Globus pallidus (tissue), 1 donor: ENCODE results near the gene CD82.

ENCODE experiments used
- DNase-seq: peaks from one replicate; pipeline ENCODE4 v3.0.0-alpha.2; 2015; ENCODE audit warnings: low spot score

Gene CD82, protein sequence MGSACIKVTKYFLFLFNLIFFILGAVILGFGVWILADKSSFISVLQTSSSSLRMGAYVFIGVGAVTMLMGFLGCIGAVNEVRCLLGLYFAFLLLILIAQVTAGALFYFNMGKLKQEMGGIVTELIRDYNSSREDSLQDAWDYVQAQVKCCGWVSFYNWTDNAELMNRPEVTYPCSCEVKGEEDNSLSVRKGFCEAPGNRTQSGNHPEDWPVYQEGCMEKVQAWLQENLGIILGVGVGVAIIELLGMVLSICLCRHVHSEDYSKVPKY

GRCh38 chr11:44565211-44565952 lies at the start of gene CD82:
TSS of gene CD82 (plus strand) at chr11:44565663. CDS start at chr11:44594663, 29,000 bp downstream.
- peak; percentile 100 for DNase-seq

DNA sequence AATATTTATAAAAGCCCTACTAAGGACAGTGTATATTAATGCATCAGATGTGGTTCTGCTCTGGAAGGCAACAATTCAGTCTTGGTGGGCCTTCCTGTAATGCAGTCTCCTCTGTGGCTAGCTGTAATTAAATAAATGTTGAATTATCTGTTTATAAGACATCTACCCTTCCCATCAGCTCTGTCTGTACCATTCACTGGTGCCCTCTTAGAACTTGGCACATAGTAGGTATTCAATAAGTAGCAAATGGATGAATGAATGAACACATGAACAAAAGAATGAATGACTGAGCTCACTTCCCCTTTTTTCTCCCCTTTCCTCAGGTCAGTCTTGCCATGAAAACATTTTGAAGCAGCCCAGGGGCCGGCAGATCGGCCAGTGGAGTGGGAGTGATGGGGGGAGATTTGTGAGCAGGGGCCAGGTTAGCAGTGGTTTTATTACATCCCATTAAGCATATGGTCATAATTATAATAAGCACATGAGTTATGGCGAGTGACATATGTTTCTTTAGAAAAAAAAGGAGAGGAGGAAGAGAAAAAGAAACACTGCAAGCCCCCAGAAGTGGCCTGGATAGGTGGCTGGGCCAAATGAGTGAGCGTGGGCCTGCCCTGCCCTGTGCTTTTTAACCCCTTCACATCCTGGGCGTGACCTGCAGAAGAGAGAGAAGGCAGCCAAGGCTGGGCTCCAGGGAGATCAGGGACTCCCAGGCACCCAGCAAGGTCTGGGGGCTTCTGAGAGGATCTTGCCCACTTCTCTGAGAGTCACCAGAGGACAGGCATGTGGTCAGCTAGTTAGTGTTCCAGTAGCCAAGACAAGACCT lies 48.6 kb upstream of the CD82 start:
- no peak for DNase-seq

- no peak for DNase-seq
Observed at GRCh38 chr11:44517541-44517940, 47.9 kb upstream of the CD82 start.

- DNase-seq = no peak
Observed at GRCh38 chr11:44518968-44519550, 46.4 kb upstream of the CD82 start.

DNA sequence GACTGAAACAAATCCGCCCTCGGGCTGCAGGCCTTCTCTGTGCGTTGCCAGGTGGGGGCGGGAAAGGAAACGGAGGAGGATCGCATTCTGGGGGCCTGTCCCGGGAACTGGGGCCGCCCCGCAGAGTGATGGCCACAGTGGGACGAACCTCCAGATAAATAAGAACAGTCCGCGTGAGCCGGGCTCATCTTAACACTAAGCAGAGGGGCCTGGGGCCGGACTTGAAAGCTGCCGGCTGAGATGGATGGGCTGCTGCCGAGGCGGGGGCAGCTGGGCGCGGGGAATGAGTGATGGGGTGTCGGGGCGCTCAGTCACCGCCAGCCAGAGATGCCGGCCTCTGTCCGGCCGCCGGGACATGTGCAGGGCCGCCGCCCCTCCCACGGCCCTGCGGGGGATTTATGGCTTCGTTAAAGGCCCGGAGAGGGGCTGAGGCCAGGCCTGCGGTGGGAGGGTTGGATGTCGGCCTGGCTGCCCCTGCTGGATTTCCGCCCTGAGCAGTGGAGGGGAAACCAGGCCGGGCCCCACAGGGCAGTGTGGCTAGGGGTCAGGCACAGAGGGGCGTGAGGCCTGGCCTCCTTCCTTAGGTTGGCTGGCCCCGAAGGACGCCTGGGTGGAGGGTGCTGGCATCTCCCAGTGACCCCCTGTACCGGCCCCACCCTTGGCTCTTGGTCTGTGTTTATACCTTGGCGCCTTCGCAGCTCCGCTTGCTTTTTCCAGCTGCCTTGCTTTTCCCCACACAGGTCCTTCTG lies 45.3 kb upstream of the CD82 start:
- no peak for DNase-seq

- DNase-seq = no peak
Observed at GRCh38 chr11:44521148-44521547, 44.3 kb upstream of the CD82 start.

DNA sequence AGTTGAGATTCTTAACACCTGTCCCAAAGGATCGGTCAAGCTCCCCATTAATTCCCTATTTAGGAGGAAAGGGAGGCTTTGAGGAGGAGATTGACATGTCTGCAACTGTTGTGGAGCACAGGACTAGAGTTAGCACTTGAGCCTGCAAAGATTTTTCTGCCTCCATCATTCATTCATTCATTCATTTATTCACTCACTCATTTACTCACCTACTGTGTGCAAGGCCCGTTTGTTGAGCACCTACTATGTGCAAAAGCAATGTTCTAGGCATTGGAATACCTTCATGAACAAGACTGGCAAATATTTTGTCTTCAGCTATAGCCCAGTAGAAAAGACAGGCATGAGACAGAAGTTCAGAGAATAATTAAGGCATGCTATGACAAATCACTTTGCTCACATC lies 43.2 kb upstream of the CD82 start:
- DNase-seq = no peak

DNA sequence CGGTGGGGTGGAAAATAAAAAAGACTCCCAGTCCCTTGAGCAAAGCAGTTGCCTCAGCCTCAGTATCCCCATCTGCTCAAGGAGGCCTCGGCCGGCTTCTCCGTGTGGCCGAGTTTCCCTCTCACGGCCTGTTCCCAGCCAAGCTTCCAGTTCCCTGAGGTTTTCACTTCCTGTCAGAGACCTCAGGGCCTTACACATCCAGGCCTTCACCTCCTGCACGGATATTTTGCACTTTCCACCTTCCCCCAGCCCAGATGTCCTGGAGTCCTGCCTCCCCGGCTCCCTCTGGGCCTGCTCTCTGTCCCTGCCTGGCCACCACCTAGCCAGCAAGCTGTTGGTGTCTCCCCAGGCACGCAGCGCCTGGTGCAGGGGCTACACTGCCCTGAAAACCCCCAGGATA lies 41.1 kb upstream of the CD82 start:
- no peak for DNase-seq

DNA sequence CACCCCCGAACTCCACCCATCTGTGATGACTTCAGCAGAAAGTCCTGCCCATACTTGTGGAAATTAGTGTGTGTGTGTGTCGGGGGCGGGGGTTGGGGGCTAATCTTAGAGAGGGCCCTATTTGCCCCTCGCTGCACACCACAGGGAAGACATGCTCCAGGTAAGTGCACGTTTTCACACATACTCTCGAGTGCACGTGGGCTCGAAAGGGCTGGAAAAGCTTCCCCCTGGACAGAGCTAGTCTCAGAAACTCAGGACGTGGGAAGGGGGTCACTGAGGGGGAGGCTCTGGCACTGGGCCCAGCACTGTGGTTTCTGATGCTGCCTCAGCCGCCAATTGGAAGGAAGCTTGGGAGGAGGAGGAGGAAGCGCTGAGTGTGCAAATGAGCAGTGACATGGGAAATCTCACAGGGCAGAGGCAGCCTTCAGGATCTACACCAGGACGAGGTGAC lies 40.7 kb upstream of the CD82 start:
- no peak for DNase-seq

DNA sequence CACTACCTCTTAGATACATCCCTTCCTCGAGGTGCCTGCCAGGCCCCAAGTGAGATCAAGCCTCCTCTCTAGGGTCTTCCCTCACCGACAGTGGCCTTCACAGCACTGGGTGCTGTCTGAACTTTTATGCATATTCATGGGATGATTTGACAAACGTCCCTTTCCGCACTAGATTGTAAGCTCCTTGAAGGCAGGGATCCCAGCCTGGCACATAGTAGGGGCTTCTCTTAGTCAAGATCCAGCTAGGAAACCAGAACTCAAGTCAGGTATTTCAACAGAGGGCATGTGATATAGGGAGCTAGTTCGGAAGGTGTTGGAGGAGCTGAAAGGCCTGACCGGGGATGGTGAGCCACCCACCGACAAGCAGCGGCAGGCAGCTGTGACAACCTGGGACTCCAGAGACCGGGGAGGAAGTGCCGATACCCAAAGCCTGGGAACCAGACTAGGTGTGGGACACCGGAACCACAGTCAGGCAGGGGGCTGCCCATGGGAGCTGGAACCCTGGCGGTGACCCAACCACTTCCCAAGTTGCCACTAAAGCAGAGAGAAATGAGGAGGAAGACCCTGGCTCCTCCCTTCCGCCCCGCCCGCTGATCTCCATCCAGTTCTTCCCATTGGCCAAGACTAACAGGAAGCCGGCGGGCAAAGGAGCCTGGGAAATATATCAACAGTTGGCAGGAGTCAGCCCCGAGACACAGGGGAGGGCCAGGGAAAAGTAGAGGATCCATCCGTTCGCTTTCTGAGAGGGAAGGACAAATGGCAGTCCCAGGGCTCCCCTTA lies 39.8 kb upstream of the CD82 start:
- no peak for DNase-seq

- no peak for DNase-seq
Observed at GRCh38 chr11:44526438-44526837, 39.0 kb upstream of the CD82 start.

GRCh38 chr11:44527476-44527875 lies 38.0 kb upstream of the CD82 start:
- DNase-seq = no peak

GRCh38 chr11:44528103-44528502 lies 37.4 kb upstream of the CD82 start:
- DNase-seq = no peak

DNA sequence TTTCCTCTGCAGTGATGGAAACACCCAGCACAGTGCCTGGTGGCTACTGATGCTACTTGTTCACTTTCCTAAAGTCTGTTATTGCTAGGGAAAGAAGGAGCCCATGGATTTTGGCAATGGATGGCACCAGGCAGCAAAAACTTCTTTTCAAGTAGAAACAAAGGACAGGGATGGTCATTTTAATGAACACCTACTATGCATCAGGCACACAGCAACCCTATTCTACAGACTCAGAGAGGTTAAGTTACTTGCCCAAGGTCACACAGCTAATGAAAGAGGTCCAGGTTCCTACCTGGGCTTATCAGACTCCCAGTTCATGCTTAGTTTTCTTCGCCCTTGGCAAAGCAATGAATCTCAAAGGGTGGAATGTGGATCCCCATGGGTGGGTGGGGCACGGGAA lies 36.9 kb upstream of the CD82 start:
- DNase-seq = no peak

DNA sequence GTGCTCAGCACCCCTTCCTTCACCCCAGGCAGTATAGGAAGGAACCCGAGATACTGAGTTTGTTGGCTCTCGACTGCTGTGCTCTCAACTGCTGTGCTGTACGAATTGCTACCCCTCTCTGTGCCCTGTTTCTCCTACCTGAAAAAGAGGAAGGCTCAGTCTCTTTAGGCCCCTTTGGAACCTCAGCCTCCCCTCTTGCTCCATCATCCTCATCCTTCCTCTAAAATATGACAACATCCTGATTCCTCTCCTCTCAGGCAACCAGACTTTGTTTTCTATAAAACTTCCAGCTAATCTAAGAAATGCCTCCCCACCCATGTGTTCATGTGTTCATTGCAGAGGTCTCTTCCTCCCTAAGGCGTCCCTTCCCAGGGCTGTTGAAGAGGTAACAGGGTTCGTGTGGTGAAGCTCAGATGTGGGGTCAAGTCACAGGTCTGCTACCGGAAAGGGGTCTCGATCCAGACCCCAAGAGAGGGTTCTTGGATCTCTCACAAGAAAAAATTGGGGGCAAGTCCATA lies 35.5 kb upstream of the CD82 start:
- no peak for DNase-seq

GRCh38 chr11:44530413-44531115 lies 34.9 kb upstream of the CD82 start:
- no peak for DNase-seq

DNA sequence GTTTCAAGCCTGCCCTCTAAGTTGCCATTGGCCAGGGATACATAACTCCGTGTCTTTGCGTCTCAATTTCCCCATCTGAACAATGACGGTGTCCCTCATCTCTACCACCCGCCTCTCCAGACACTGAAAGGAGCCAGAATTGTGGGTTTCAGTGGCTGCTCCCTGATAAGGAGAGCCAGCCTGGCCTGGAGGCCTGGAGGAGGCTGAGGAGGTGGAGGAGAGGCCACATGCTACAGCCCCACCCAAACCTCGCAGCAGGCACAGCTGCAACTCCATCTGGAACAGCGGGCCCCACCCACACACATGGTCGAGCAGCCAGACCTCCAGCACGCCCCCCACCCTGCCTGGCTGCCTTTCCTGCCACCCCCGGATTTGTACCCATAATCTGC lies 34.4 kb upstream of the CD82 start:
- no peak for DNase-seq

DNA sequence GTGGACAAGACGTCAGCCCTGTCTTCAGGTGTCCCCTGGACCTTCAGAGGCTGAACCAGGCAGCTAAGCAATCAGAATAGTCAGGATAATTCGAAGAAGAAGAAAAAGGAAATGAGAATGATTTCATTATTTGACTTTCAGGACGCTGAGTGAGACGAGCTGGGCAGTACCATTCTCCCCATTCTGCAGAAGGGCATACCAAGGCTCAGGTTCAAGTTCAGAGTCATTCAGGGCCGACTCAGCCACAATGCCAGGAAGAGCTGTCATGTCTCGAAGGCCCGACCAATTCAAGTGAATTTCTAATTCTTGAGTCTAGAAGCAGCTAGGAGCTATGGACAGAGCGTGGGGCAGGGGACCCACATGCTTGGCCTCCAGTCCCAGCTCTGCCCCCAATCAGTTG lies 33.8 kb upstream of the CD82 start:
- no peak for DNase-seq

GRCh38 chr11:44532809-44533208 lies 32.7 kb upstream of the CD82 start:
- DNase-seq = no peak
